GM18519 (cell line): ENCODE measurements around the gene MACROD1.
"Not testable (repeated sequence)": the region's sequence is repeated elsewhere in the genome, so short reads cannot be mapped to it uniquely, and the experiment has no call there.

ENCODE experiments used
- ATAC-seq: cut with Tn5 transposase; IDR thresholded peaks from one replicate; pipeline ENCODE4 v1.9.1; 2021; ENCODE audit warnings: mild to moderate bottlenecking, moderate library complexity; ENCODE audit not compliant: unreplicated experiment, low FRiP score

MACROD1 gene

GRCh38 chr11:63979426-63979825 lies 186.5 kb downstream of the MACROD1 start:
- ATAC-seq = no peak

GRCh38 chr11:63978551-63979239 lies 187.2 kb downstream of the MACROD1 start:
- ATAC-seq = no peak

- peak; percentile 90 for ATAC-seq
Observed at GRCh38 chr11:63974259-63975143, 191.4 kb downstream of the MACROD1 start, which contains the start of gene COX8A. Gene COX8A (plus strand): TSS chr11:63974620. CDS start chr11:63974681, 61 bp downstream.

GRCh38 chr11:63973912-63974258 lies 192.0 kb downstream of the MACROD1 start:
- not testable (repeated sequence) for ATAC-seq

- ATAC-seq = no peak
Observed at GRCh38 chr11:63970902-63971301, 195.0 kb downstream of the MACROD1 start.

GRCh38 chr11:63969461-63969860 lies 196.5 kb downstream of the MACROD1 start:
- ATAC-seq = no peak

- ATAC-seq = no peak
Observed at GRCh38 chr11:63966444-63966843, 199.5 kb downstream of the MACROD1 start.

GRCh38 chr11:63963895-63964294 lies 202.0 kb downstream of the MACROD1 start:
- ATAC-seq = not testable (repeated sequence)

GRCh38 chr11:63961608-63962412 lies 204.1 kb downstream of the MACROD1 start:
- no peak for ATAC-seq

GRCh38 chr11:63958008-63958407 lies 207.9 kb downstream of the MACROD1 start:
- no peak for ATAC-seq

- ATAC-seq = no peak
Observed at GRCh38 chr11:63952570-63952969, 213.3 kb downstream of the MACROD1 start.

GRCh38 chr11:63951779-63952536 lies 214.0 kb downstream of the MACROD1 start:
- ATAC-seq = no peak
